Spinal cord (tissue), 10 donors: ENCODE data around the gene AGBL4. TPM values are rescaled to one million over a fixed set of nuclear protein-coding genes. Genes with fewer than 3 reads are reported as not detected.

Experiments
- DNase-seq, 6 donors: peaks; one replicate each; pipeline versions ENCODE4 v3.0.0 to v3.0.0-alpha.2; 2013 to 2015; ENCODE audit warnings: low spot score in 6 of 6, low read depth in 4 of 6
- H3K27ac ChIP-seq: one replicate; pipeline ENCODE4 v1.5.1; 2013; ENCODE audit warnings: low read depth, low read length, control low read depth
- H3K27me3 ChIP-seq: one replicate; pipeline ENCODE4 v1.6.1; 2013; ENCODE audit warnings: low read length; ENCODE audit not compliant: control insufficient read depth, insufficient read depth
- H3K36me3 ChIP-seq: one replicate; pipeline ENCODE4 v1.6.1; 2013; ENCODE audit warnings: low read length; ENCODE audit not compliant: control insufficient read depth, insufficient read depth
- H3K4me1 ChIP-seq: one replicate; pipeline ENCODE4 v1.6.1; 2013; ENCODE audit warnings: low read length; ENCODE audit not compliant: control insufficient read depth, insufficient read depth
- H3K4me3 ChIP-seq: one replicate; pipeline ENCODE4 v1.5.1; 2013; ENCODE audit warnings: low read depth, low read length, control low read depth
- H3K9me3 ChIP-seq: one replicate; pipeline ENCODE4 v1.6.1; 2013; ENCODE audit warnings: low read length; ENCODE audit not compliant: control insufficient read depth, insufficient read depth
- WGBS: methylation state at CpG from one replicate; pipeline ENCODE4 v1.1.5; 2013; ENCODE audit warnings: missing lambda C conversion rate; ENCODE audit not compliant: insufficient coverage; 5-methylcytosine and 5-hydroxymethylcytosine counted together
- polyA plus RNA-seq, 2 donors: library from polyadenylated mRNA; unstranded; fragments of 120-200 nt; gene quantifications; one replicate each; pipeline ENCODE4 v1.2.1, GENCODE V29; 2013; ENCODE audit not compliant: insufficient read length in 2 of 2
- total RNA-seq, 2 donors: library from RNA; depleted of rRNA in 1 of 2; stranded (reverse); fragments of 120-200 nt in 1 of 2; fragments of >200 nt in 1 of 2; gene quantifications; one replicate each; pipeline versions ENCODE4 v1.2.3 to v1.2.4, GENCODE V29; 2013 to 2014
- donor health status: healthy.

AGBL4 gene
- total and polyA plus RNA-seq, 4 donors = 3.8 to 6.8 (median 4.7) TPM

DNA sequence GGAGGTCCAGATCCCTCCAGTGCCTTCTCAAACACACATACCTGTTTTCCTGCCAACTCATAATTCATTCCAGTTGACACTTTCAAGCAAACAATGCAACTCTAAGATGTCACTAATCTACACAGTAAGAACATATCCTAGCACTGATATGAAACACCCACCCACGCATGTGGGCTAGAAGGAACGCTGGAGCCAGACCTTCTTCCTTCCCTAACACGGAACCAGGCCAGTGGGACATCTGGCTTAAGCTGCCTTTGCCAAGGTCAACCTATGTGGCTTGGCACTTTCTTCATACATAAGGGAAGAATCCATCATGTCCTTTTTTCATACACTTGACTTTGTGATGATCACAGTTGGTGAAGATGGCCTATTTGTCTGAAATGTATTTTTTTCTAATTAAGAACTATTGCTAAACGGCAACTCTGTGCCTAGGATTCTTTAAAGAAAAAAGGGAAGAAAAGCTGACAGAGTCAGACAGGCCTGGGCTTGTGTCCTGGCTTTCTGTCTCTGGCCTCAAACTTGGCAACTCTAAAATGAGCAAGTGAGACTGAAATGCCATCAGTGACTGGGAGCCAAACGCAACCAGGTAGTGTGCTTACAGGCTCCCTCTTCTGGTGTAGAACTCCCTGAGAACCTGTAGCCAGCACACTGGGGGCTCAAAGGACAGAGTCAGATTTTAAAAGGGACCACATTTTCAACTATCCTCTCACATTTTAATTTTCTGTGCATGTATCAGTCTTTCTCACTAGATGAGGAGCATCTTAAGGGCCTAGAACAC, 1154.4 kb downstream of the AGBL4 start:
- DNase-seq = peak in 1 of 6 donors; percentile 31
- H3K27ac ChIP-seq = no peak overlapping the region
- peaks cover 3% of the 10 kb centered on the region for H3K4me1 ChIP-seq
- no peak overlapping the region for H3K4me3 ChIP-seq
- H3K36me3 ChIP-seq = no peaks in the 10 kb centered on the region
- H3K9me3 ChIP-seq = no peaks in the 10 kb centered on the region
- WGBS = 68% methylated on average over 4 of the region's 5 CpGs
- H3K27me3 ChIP-seq = no peaks in the 10 kb centered on the region

DNA sequence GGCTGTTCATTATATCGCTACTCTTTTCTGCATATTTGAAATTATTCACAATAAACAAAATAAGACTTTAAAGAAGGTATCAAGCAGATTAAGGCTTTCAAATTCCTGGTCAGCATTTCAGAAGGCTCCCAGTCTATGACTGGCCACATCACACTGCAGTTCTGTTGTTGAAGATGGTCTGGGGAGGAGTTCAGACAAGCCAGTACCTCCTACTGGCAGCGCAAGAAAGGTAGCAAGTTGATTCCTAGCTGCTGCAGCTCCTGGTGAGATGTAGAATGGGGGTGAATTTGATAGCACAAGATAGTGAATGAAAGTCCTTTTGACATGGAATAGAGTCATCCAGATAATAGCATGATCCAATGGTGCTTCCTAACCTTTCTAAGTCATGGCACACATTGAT, 1158.8 kb downstream of the AGBL4 start:
- no peak overlapping the region for H3K27ac ChIP-seq
- H3K27me3 ChIP-seq = no peaks in the 10 kb centered on the region
- no peaks in the 10 kb centered on the region for H3K36me3 ChIP-seq
- no CpG with 5 or more reads among the region's 2 CpGs for WGBS
- no peak overlapping the region for H3K4me3 ChIP-seq
- peaks cover 3% of the 10 kb centered on the region for H3K4me1 ChIP-seq
- H3K9me3 ChIP-seq = peaks cover 6% of the 10 kb centered on the region
- DNase-seq = no peak

DNA sequence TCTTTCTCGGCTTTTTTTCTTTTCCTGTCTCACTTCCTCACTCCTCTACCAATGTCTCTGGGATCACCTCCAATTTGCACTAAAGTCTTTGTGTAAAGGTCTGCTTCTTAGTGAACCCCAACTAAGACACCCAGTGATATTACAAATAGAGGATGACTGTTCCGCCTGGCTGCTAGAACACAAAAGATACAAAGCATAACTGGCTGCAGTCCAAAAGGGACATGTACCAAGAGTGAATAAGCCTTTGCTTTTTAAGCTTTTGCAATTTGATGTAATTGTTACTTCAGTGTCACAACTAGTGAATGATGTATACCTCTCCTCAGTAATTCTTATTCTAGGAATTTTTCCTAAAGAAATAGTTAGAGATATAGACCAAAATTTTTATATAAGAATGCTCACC, 1164.3 kb downstream of the AGBL4 start:
- Histone ChIP-seq H3K27ac (no peak overlapping the region), H3K4me3 (no peak overlapping the region), H3K9me3 (peaks cover 6% of the 10 kb centered on the region), H3K36me3 (no peaks in the 10 kb centered on the region), H3K27me3 (no peaks in the 10 kb centered on the region), H3K4me1 (no peaks in the 10 kb centered on the region)
- no CpG with 5 or more reads among the region's 2 CpGs for WGBS
- peak in 1 of 6 donors; percentile 45 for DNase-seq

DNA sequence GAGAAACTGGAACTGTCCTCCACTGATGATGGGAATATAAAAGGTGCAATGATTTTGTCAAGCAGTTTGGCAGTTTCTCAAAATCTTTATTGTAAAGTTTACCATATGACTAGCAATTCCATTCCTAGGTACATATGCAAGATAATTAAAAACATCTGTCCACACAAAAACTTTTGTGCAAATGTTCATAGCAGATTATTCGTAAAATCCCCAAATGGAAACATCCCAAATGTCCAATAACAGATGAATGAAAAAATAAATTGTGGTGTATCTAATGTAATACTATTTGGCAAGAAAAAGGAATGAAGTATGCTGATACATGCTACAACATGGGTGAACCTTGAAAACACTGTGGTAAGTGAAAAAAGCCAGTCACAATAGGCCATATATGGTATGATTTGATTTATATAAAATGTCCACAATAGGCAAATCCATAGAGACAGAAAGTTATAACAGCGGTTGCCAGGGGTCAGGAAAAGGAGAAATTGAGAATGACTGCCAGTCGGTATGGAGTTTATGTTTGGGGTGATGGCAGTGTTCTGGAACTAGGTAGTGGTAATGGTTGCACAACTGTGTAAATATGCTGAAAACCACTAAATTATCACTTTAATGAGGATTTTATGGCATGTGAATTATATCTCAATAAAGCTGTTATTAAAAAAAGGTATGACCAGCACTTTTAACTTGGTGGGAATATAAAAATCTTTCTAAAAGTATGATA, 1165.4 kb downstream of the AGBL4 start:
- WGBS = no CpG with 5 or more reads among the region's 3 CpGs

DNA sequence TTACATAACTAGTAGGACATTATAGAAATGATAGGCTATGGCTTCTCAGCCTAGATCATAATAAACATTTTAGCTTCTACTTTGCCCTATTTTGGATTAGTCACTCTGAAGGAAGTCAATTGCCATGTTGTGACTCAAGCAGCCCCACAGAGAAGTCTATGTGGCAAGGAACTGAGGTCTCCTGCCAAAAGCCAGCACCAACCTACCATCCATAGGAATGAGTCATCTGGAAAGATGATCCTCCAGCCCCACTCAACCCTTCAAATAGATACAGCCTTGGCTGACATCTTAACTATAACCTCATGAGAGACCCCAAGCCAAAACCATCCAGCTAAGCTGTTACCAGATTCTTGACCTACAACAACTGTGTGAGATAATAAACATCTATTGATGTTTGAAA, 1170.7 kb downstream of the AGBL4 start:
- H3K4me1 ChIP-seq = no peaks in the 10 kb centered on the region
- H3K36me3 ChIP-seq = no peaks in the 10 kb centered on the region
- H3K9me3 ChIP-seq = no peaks in the 10 kb centered on the region
- no peak overlapping the region for H3K27ac ChIP-seq
- no peaks in the 10 kb centered on the region for H3K27me3 ChIP-seq
- no peak overlapping the region for H3K4me3 ChIP-seq
- DNase-seq = no peak

More for the DNA sequence above, 1165.4 kb downstream of the AGBL4 start:
- H3K36me3 ChIP-seq = no peaks in the 10 kb centered on the region
- no peak for DNase-seq
- H3K4me3 ChIP-seq = no peak overlapping the region
- H3K27ac ChIP-seq = no peak overlapping the region
- no peaks in the 10 kb centered on the region for H3K27me3 ChIP-seq
- H3K9me3 ChIP-seq = peaks cover 6% of the 10 kb centered on the region
- H3K4me1 ChIP-seq = no peaks in the 10 kb centered on the region

DNA sequence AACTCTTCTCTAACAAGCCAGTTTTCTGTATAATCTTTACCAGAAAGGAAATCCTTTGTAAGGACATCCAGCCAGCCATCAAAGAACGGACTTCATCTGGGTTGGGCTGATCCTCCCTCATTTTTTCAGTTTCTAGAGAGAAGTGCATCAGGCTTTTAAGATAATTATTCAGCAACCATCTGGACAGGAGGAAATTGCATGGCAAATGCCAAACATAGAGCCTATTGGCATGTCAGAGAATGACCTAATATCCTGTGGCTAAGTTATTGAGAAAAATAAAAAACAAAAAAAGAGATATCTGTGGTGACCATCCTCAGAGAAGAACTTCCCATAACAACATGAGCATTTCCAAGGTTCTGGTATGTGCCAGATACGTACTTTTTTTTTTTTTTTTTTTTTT, 1172.1 kb downstream of the AGBL4 start:
- Histone ChIP-seq H3K27me3 (no peaks in the 10 kb centered on the region), H3K9me3 (no peaks in the 10 kb centered on the region), H3K4me1 (no peaks in the 10 kb centered on the region), H3K36me3 (no peaks in the 10 kb centered on the region), H3K4me3 (no peak overlapping the region), H3K27ac (no peak overlapping the region)
- no peak for DNase-seq
- 71% methylated on average over 1 of the region's 2 CpGs for WGBS

DNA sequence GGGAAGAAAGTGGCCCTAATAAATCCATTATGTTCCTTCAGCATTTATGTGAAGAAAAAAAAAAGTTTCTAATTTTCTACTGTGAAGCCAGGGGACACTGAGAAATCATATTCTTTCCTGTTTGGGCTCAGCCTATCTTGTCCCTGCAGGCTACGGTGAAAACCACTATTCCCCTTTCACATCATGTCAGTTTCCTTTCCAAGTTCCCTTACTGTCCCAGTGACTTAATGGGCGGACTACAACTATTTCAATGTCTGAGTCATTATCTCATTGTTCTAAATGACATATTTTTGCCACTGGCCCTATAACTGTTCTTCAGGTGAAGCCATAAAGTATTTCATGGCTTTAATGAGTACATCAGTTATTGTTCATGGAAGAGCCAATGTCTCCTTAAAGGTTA, 1175.7 kb downstream of the AGBL4 start:
- DNase-seq = peak in 1 of 6 donors; percentile 27
- no peaks in the 10 kb centered on the region for H3K36me3 ChIP-seq
- WGBS = 89% methylated on average over 1 of the region's 2 CpGs
- no peaks in the 10 kb centered on the region for H3K27me3 ChIP-seq
- H3K4me1 ChIP-seq = no peaks in the 10 kb centered on the region
- no peak overlapping the region for H3K4me3 ChIP-seq
- H3K9me3 ChIP-seq = no peaks in the 10 kb centered on the region
- no peak overlapping the region for H3K27ac ChIP-seq

DNA sequence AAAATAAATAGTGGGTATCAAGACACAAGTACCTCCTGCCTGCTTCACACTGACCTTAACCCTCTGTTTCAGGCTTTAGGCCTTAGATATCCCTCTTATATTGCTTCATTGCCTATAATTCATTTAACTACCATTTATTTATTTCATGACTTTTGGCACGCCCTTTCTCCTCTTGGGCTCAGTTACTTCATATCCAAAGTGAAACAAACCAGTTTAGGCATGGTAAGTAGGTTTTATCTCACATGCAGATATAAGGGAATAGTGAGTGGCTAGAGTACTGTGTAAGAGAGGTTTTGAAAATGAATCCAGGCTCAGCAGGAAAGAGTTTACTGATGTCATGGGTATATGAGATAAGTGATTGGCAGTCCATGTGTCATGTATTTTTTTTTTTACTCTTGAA, 1177.3 kb downstream of the AGBL4 start:
- Histone ChIP-seq H3K4me3 (no peak overlapping the region), H3K27ac (no peak overlapping the region), H3K27me3 (no peaks in the 10 kb centered on the region), H3K4me1 (no peaks in the 10 kb centered on the region), H3K9me3 (no peaks in the 10 kb centered on the region), H3K36me3 (no peaks in the 10 kb centered on the region)
- DNase-seq = no peak
- no CpG with 5 or more reads among the region's 1 CpG for WGBS

DNA sequence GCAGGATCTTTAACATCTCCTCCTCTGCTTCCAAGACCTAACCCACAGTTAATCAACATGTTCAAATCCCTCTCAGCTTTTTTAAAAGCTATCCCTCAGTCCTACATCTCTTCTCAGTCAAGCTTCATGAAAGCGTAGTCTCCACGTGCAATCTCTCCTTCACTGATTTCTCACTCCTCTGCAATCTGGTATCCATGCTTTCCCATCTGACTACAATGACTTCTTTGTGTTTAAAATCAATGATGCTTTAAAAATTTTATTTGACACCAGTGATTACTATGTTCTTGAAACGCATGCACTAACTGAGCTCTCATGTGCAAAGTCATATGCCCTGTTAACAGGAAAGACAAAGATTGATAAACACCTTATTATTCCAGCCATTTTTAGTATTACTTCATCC, 1179.6 kb downstream of the AGBL4 start:
- H3K27me3 ChIP-seq = no peaks in the 10 kb centered on the region
- no peak overlapping the region for H3K27ac ChIP-seq
- no peaks in the 10 kb centered on the region for H3K36me3 ChIP-seq
- no peaks in the 10 kb centered on the region for H3K4me1 ChIP-seq
- peak in 1 of 6 donors; percentile 36 for DNase-seq
- WGBS = 44% methylated on average over 1 of the region's 3 CpGs
- no peaks in the 10 kb centered on the region for H3K9me3 ChIP-seq
- no peak overlapping the region for H3K4me3 ChIP-seq

DNA sequence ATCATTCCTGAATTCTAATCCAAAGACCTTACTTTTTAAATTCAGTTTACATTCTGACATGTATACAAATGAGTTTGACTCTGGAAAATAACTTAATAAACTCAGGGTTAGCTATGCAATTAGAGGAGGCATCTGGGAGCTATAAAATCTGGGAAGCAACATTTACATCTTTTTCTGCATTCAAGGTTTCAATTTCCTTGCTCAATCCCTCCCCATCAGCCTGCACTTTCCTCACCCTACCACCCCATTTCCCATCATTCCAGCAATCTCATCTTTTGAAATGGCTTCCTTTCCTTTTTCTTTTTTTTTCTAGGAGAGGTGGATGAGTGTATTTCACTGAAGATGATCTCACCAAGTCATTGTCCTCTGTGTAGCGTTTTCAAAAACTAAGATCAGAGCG, 1181.8 kb downstream of the AGBL4 start:
- DNase-seq = peak in 1 of 6 donors; percentile 56
- Histone ChIP-seq H3K27ac (no peak overlapping the region), H3K9me3 (no peaks in the 10 kb centered on the region), H3K4me1 (no peaks in the 10 kb centered on the region), H3K4me3 (no peak overlapping the region), H3K36me3 (no peaks in the 10 kb centered on the region), H3K27me3 (no peaks in the 10 kb centered on the region)
- no CpG with 5 or more reads among the region's 2 CpGs for WGBS
